SK-N-SH (cell line): ENCODE data around the gene ROBO1.

Experiments
- CTCF ChIP-seq: fragments of 200-600 bp; sonication (generic); IDR thresholded peaks from 2 replicates; pipeline ENCODE4 v1.6.1; 2017; ENCODE audit warnings: antibody characterized with exemption, mild to moderate bottlenecking, moderate library complexity
- YY1 ChIP-seq: IDR thresholded peaks from 2 replicates; pipeline ENCODE4 v1.4.0; 2012; ENCODE audit warnings: low read depth, mild to moderate bottlenecking
- TF ChIP-seq, protein P1 (sequence below): IDR thresholded peaks from 2 replicates; pipeline ENCODE4 v1.6.1; 2012; ENCODE audit warnings: mild to moderate bottlenecking, low read depth, low read length, moderate library complexity

GRCh38 chr3:79672731-79673130, 95.1 kb downstream of the ROBO1 start:
- TF ChIP-seq YY1, result no peak
- TF ChIP-seq CTCF, result no peak
- TF ChIP-seq, protein P1, sequence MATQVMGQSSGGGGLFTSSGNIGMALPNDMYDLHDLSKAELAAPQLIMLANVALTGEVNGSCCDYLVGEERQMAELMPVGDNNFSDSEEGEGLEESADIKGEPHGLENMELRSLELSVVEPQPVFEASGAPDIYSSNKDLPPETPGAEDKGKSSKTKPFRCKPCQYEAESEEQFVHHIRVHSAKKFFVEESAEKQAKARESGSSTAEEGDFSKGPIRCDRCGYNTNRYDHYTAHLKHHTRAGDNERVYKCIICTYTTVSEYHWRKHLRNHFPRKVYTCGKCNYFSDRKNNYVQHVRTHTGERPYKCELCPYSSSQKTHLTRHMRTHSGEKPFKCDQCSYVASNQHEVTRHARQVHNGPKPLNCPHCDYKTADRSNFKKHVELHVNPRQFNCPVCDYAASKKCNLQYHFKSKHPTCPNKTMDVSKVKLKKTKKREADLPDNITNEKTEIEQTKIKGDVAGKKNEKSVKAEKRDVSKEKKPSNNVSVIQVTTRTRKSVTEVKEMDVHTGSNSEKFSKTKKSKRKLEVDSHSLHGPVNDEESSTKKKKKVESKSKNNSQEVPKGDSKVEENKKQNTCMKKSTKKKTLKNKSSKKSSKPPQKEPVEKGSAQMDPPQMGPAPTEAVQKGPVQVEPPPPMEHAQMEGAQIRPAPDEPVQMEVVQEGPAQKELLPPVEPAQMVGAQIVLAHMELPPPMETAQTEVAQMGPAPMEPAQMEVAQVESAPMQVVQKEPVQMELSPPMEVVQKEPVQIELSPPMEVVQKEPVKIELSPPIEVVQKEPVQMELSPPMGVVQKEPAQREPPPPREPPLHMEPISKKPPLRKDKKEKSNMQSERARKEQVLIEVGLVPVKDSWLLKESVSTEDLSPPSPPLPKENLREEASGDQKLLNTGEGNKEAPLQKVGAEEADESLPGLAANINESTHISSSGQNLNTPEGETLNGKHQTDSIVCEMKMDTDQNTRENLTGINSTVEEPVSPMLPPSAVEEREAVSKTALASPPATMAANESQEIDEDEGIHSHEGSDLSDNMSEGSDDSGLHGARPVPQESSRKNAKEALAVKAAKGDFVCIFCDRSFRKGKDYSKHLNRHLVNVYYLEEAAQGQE, result no peak
